Thymus (tissue), 11 donors: ENCODE results near the gene SELENOF. TPM values are rescaled to one million over a fixed set of nuclear protein-coding genes. Genes with fewer than 3 reads are reported as not detected.
"Not testable (repeated sequence)": the region's sequence is repeated elsewhere in the genome, so short reads cannot be mapped to it uniquely, and the experiment has no call there.

Source experiments
- DNase-seq, 9 donors: peaks; one replicate each; pipeline ENCODE4 v3.0.0-alpha.2; 2013; ENCODE audit warnings: low spot score in 9 of 9, low read depth in 6 of 9, missing footprints in 1 of 9
- H3K27ac ChIP-seq, 2 donors: one replicate each; pipeline ENCODE4 v1.5.1; 2013; ENCODE audit warnings: control low read depth in 1 of 2, low read depth in 1 of 2, low read length in 1 of 2, mild to moderate bottlenecking in 1 of 2, moderate library complexity in 1 of 2
- H3K27me3 ChIP-seq, 2 donors: one replicate each; pipeline ENCODE4 v1.5.1; 2013; ENCODE audit warnings: low read length in 1 of 2; ENCODE audit not compliant: control insufficient read depth in 2 of 2, insufficient read depth in 1 of 2
- H3K36me3 ChIP-seq, 2 donors: one replicate each; pipeline ENCODE4 v1.5.1; 2013; ENCODE audit warnings: low read length in 1 of 2, mild to moderate bottlenecking in 1 of 2, moderate library complexity in 1 of 2; ENCODE audit not compliant: control insufficient read depth in 2 of 2, insufficient read depth in 2 of 2
- H3K4me1 ChIP-seq, 2 donors: one replicate each; pipeline ENCODE4 v1.5.1; 2013; ENCODE audit warnings: low read length in 2 of 2; ENCODE audit not compliant: control insufficient read depth in 2 of 2, insufficient read depth in 2 of 2
- H3K4me3 ChIP-seq, 2 donors: one replicate each; pipeline ENCODE4 v1.5.1; 2013; ENCODE audit warnings: low read length in 2 of 2, control low read depth in 1 of 2, mild to moderate bottlenecking in 1 of 2
- H3K9me3 ChIP-seq, 2 donors: one replicate each; pipeline ENCODE4 v1.5.1; 2013; ENCODE audit warnings: low read length in 1 of 2, mild to moderate bottlenecking in 1 of 2; ENCODE audit not compliant: control insufficient read depth in 2 of 2, insufficient read depth in 1 of 2
- WGBS: extraction: QIAGEN DNeasy Blood & Tissue Kit; methylation state at CpG from one replicate; pipeline ENCODE4 v1.1.7; 2013; 5-methylcytosine and 5-hydroxymethylcytosine counted together
- polyA plus RNA-seq: library from polyadenylated mRNA; stranded (reverse); fragments of 200-250 nt; gene quantifications from one replicate; pipeline ENCODE4 v1.2.3, GENCODE V29; 2013
- total RNA-seq: library from RNA; stranded (reverse); fragments of 120-200 nt; gene quantifications from one replicate; pipeline ENCODE4 v1.2.4, GENCODE V29; 2013
- donor health status: healthy.

The SELENOF gene
- total and polyA plus RNA-seq, 2 donors, result 183 to 209 TPM

DNA sequence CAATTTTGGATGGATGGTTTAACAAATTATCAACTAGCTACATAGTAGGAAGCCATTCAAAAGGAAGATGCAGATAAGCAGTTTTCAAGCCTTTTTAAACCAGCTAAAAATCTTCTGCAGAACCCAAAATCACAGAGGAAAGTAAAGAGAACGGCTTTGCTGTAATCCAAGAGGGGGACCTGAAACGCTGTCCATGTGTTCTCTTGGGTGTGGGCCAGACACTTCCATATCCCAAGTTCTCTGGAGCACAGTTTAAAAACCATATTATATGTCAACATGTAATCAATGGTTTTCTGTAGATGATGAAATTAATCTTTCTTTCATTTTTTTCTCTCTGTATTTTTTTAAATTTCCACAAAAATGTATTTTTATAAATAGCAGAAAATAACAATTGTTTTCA lies 90.5 kb downstream of the SELENOF start:
- Histone ChIP-seq H3K36me3 (no peaks in the 10 kb centered on the region), H3K27ac (no peak overlapping the region), H3K27me3 (no peaks in the 10 kb centered on the region), H3K9me3 (no peaks in the 10 kb centered on the region), H3K4me1 (no peaks in the 10 kb centered on the region), H3K4me3 (no peak overlapping the region)
- WGBS, result 97% methylated on average over 2 of the region's 2 CpGs
- DNase-seq, result no peak

DNA sequence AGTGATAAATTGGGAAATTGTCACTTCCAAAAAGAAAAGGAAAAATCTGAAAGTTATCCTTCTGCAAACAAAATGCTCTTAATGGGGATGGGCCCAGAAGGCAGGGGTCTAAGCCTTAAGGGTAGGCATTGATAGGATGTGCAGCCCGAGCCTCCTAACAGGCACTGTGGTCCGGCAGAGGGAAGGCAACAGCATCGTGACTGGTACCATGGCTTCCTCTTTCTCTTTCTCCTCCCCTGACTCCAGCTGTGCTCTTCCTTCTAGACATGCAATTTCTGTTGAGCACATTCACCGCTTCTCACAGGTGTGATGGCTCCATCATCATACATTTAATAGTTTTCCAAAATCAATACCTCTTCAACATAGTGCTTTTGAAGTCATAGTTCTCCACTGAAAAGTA lies 91.5 kb downstream of the SELENOF start:
- Histone ChIP-seq H3K27ac (no peak overlapping the region), H3K4me1 (no peaks in the 10 kb centered on the region), H3K4me3 (no peak overlapping the region), H3K9me3 (no peaks in the 10 kb centered on the region), H3K27me3 (no peaks in the 10 kb centered on the region), H3K36me3 (no peaks in the 10 kb centered on the region)
- 28% methylated on average over 4 of the region's 4 CpGs for WGBS
- DNase-seq, result no peak

DNA sequence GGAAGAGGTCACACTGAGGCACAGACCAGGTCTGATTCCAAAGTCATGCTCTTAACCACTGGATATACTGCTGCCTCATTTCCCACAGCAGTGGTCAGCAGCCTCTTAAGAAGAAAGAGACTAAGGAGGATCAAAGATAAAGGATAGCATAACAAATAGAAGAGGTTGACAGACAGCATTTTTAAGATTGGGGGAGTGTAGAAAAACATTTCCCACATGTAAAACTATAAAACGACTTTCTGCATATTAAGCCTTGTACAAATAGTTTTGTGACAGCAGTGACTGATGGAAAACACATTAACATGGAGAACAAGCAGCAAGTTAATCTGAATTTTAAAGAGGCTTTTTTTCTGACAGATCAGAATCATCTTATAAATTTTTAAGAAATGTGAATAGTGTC lies 92.0 kb downstream of the SELENOF start:
- no peaks in the 10 kb centered on the region for H3K9me3 ChIP-seq
- H3K4me1 ChIP-seq, result no peaks in the 10 kb centered on the region
- 77% methylated on average over 1 of the region's 1 CpG for WGBS
- DNase-seq, result no peak
- H3K36me3 ChIP-seq, result no peaks in the 10 kb centered on the region
- no peak overlapping the region for H3K4me3 ChIP-seq
- H3K27me3 ChIP-seq, result no peaks in the 10 kb centered on the region
- no peak overlapping the region for H3K27ac ChIP-seq

DNA sequence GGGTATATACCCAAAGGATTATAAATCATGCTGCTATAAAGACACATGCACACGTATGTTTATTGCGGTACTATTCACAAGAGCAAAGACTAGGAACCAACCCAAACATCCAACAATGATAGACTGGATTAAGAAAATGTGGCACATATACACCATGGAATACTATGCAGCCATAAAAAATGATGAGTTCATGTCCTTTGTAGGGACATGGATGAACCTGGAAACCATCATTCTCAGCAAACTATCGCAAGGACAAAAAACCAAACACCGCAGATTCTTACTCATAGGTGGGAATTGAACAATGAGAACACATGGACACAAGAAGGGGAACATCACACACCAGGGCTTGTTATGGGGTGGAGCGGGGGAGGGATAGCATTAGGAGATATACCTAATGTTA lies 94.0 kb downstream of the SELENOF start:
- not testable (repeated sequence) for H3K27ac ChIP-seq, H3K9me3 ChIP-seq, H3K4me3 ChIP-seq, H3K4me1 ChIP-seq, H3K36me3 ChIP-seq, DNase-seq, H3K27me3 ChIP-seq
- 83% methylated on average over 5 of the region's 5 CpGs for WGBS

DNA sequence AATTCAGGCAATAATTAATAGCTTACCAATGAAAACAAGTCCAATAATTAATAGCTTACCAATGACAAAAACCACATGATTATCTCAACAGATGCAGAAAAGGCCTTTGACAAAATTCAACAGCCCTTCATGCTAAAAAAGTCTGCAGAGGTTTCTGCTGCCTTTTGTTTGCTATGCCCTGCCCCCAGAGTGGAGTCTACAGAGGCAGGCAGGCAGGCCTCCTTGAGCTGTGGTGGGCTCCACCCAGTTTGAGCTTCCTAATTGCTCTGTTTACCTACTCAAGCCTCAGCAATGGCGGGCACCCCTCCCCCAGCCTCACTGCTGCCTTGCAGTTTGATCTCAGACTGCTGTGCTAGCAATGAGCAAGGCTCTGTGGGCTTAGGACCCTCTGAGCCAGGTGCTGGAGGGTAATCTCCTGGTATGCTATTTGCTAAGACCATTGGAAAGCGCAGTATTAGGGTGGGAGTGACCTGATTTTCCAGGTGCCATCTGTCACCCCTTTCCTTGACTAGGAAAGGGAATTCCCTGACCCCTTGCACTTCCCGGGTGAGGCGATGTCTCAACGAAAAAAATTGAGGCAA lies 96.6 kb downstream of the SELENOF start:
- H3K36me3 ChIP-seq, DNase-seq, H3K27ac ChIP-seq, H3K4me1 ChIP-seq, H3K27me3 ChIP-seq, H3K4me3 ChIP-seq, H3K9me3 ChIP-seq: not testable (repeated sequence)
- 94% methylated on average over 5 of the region's 5 CpGs for WGBS

DNA sequence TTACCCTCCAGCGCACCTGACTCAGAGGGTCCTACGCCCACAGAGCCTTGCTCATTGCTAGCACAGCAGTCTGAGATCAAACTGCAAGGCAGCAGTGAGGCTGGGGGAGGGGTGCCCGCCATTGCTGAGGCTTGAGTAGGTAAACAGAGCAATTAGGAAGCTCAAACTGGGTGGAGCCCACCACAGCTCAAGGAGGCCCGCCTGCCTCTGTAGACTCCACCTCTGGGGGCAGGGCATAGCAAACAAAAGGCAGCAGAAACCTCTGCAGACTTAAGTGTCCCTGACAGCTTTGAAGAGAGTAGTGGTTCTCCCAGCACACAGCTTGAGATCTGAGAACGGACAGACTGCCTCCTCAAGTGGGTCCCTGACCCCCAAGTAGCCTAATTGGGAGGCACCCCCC lies 99.8 kb downstream of the SELENOF start:
- not testable (repeated sequence) for H3K27ac ChIP-seq, H3K4me1 ChIP-seq, H3K4me3 ChIP-seq, DNase-seq, H3K36me3 ChIP-seq, H3K9me3 ChIP-seq, H3K27me3 ChIP-seq
- 93% methylated on average over 4 of the region's 5 CpGs for WGBS

Other genes starting within 250 kb of the SELENOF start
- 24.2 TPM for gene SH3GLB1, start 209.6 kb downstream of the SELENOF start, total RNA-seq
- gene SH3GLB1, start 209.6 kb downstream of the SELENOF start, polyA plus RNA-seq, result 33.6 TPM
- gene HS2ST1, start 509 bp upstream of the SELENOF start, total RNA-seq, result 11.5 TPM
- 9.7 TPM for gene HS2ST1, start 509 bp upstream of the SELENOF start, polyA plus RNA-seq